HepG2 (cell line): ENCODE data around the gene ST6GALNAC3.

ENCODE experiments used
- CHD2 ChIP-seq: IDR thresholded peaks from 2 replicates; pipeline ENCODE4 v1.6.1; 2011; ENCODE audit warnings: low read depth, low read length, improper control_type of control experiment
- GABPB1 ChIP-seq: IDR thresholded peaks from 2 replicates; pipeline ENCODE4 v1.6.1; 2016; ENCODE audit warnings: mild to moderate bottlenecking, missing genetic modification reagents, moderate library complexity, missing compliant biosample characterization
- HNRNPH1 ChIP-seq: fragments of 200-400 bp; formaldehyde crosslinking; optimal IDR thresholded peaks from 2 replicates; pipeline ENCODE3; 2017; ENCODE audit warnings: mild to moderate bottlenecking, low read depth, low read length
- POLR2A ChIP-seq, 2 experiments: IDR thresholded peaks; 2 replicates each; pipeline ENCODE4 v1.6.1; 2011; ENCODE audit warnings: low read depth in 2 of 2, low read length in 2 of 2, mild to moderate bottlenecking in 1 of 2, moderate library complexity in 1 of 2; ENCODE audit not compliant: insufficient read depth in 1 of 2
- TBL1XR1 ChIP-seq: fragments of 150-350 bp; IDR thresholded peaks from 2 replicates; pipeline ENCODE4 v1.6.1; 2014; ENCODE audit warnings: borderline replicate concordance, low read length; ENCODE audit not compliant: partially characterized antibody
- ZNF281 ChIP-seq: sonication (generic); formaldehyde crosslinking; IDR thresholded peaks from 2 replicates; pipeline ENCODE4 v1.4.0; 2020; ENCODE audit warnings: missing genetic modification reagents, borderline replicate concordance
- ZNF556 ChIP-seq: sonication (generic); formaldehyde crosslinking; IDR thresholded peaks from 2 replicates; pipeline ENCODE4 v1.4.0; 2020; ENCODE audit warnings: mild to moderate bottlenecking, missing genetic modification reagents, borderline replicate concordance

GRCh38 chr1:76390456-76390855 is 315.9 kb downstream of the ST6GALNAC3 start:
- no peak for TF ChIP-seq ZNF556 (CRISPR knock-in tag)
- no peak for TF ChIP-seq CHD2
- no peak for TF ChIP-seq POLR2A (IDR thresholded peaks at IDR 0.05; ENCODE audit: insufficient read depth in 1 of 2, low read depth in 2 of 2, low read length in 2 of 2)
- TF ChIP-seq GABPB1: no peak
- TF ChIP-seq TBL1XR1: no peak
- no peak for TF ChIP-seq HNRNPH1
- no peak for TF ChIP-seq ZNF281 (CRISPR knock-in tag)
